Thyroid gland (tissue), 4 donors: ENCODE data around the gene A4GALT.

Source experiments
- CTCF ChIP-seq, 6 experiments: fragments of 200-600 bp in 3 of 6; fragments of 450-650 bp in 3 of 6; sonication (generic) in 3 of 6; IDR thresholded peaks; one replicate each; pipeline ENCODE4 v1.5.1; 2016 to 2019; ENCODE audit warnings: antibody characterized with exemption in 6 of 6, mild to moderate bottlenecking in 2 of 6, inconsistent platforms in 1 of 6, moderate library complexity in 1 of 6
- POLR2A ChIP-seq, 2 donors: fragments of 450-650 bp; IDR thresholded peaks; one replicate each; pipeline ENCODE4 v1.6.1; 2017; ENCODE audit warnings: antibody characterized with exemption in 2 of 2, mild to moderate bottlenecking in 2 of 2, moderate library complexity in 1 of 2

DNA sequence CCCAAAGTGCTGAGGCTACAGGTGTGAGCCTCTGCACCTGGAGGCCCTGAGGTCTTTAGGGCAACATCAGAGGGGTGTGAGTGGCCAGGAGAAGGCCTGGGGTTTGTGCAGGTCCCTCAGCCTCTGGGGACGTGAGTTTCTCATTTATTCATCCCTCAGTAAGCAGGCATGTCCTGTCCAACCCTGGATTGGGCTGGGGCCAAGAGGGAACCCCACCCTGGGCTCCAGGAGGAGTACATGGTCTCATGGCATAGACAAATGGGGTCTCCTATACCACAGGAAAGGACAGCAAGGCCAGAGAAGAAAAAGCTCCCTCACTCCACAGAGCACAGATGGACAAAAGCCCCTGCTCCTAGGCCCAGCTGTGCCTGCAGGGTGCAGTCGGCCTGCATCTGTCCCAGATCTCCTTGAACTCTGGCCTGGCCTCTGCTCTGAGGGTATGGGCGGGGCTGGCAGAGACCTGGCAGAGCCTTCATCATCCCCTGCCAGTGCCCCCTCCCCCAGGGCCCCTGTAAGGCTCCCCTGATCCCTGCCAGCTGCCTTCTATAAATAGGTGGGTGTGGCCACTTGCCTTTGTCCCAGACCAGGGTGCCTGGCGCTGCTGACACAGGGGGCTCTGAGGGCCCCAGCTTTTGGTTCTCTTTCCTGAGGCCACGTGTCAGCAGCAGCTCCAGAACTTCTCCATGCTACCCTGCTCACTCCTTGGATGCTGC, 34.6 kb downstream of the A4GALT start:
- TF ChIP-seq CTCF (IDR thresholded peaks at IDR 0.05) = no peak
- TF ChIP-seq POLR2A (IDR thresholded peaks at IDR 0.05) = no peak
